Measurements from ENCODE around the gene SND1. TPM values are rescaled to one million over a fixed set of nuclear protein-coding genes. Genes with fewer than 3 reads are reported as not detected.

Gene SND1
- total RNA-seq, 1 experiment from 2014 or later, result 139 TPM

DNA sequence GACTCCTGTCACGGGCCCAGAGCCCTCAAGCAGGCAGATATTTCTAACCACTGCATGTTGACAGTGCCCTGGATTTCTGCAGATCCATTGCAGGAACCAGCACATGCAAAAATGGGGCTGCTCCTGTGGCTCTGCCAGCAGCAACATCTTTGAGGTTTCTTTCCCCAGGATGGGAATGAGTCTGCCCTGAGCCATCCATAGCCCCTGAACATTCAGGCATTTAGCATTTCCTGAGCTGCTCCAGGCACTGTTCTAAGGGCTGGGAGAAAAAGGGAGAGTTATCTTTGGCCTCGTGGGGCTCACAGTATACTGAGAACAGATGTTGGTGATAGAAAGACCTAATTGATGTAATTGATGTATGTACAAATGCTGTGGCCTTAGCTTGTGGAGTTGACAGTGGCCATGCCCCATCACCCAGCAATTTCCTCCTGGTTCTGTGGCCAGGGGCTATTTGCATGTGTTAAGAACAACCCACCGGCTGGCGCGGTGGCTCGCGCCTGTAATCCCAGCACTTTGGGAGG is 445.3 kb downstream of the SND1 start:
- CTCF ChIA-PET, result no interaction called here
- no TSS peak for BruUV-seq (replicated peaks)
- H3K9ac ChIP-seq (ENCODE audit: low read length), result no peak overlapping the region
- intact Hi-C loops (cut with micrococcal nuclease), result no loop called here
- H3K4me3 ChIP-seq (ENCODE audit: low read length), result no peak overlapping the region
- no peaks in the 10 kb centered on the region for H3K27me3 ChIP-seq (ENCODE audit: low read length)
- H3K79me2 ChIP-seq (ENCODE audit: low read length), result no peaks in the 10 kb centered on the region
- H2AFZ ChIP-seq (ENCODE audit: low read length), result no peak overlapping the region
- H3F3A ChIP-seq (ENCODE audit: low read length, unreplicated experiment), result no peaks in the 10 kb centered on the region
- no peaks in the 10 kb centered on the region for H3K4me1 ChIP-seq (ENCODE audit: insufficient read depth, low read length)
- no peak overlapping the region for H3K4me2 ChIP-seq (ENCODE audit: low read length)
- TF ChIP-seq EZH2 (IDR thresholded peaks at IDR 0.05; ENCODE audit: low read length, unreplicated experiment) (no peak), EZH2phosphoT487 (IDR thresholded peaks at IDR 0.05; ENCODE audit: borderline replicate concordance, low read length) (no peak)
- TF ChIP-seq, protein P1, sequence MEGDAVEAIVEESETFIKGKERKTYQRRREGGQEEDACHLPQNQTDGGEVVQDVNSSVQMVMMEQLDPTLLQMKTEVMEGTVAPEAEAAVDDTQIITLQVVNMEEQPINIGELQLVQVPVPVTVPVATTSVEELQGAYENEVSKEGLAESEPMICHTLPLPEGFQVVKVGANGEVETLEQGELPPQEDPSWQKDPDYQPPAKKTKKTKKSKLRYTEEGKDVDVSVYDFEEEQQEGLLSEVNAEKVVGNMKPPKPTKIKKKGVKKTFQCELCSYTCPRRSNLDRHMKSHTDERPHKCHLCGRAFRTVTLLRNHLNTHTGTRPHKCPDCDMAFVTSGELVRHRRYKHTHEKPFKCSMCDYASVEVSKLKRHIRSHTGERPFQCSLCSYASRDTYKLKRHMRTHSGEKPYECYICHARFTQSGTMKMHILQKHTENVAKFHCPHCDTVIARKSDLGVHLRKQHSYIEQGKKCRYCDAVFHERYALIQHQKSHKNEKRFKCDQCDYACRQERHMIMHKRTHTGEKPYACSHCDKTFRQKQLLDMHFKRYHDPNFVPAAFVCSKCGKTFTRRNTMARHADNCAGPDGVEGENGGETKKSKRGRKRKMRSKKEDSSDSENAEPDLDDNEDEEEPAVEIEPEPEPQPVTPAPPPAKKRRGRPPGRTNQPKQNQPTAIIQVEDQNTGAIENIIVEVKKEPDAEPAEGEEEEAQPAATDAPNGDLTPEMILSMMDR (conservative IDR thresholded peaks at IDR 0.05; ENCODE audit: low read depth, low read length), result no peak
- ATAC-seq, result no peak
- H3K9me3 ChIP-seq (ENCODE audit: low read length), result no peaks in the 10 kb centered on the region
- H3K9me2 ChIP-seq (replicated peaks; ENCODE audit: low read length), result no peaks in the 10 kb centered on the region
- peaks cover 11% of the 10 kb centered on the region; the same call in 1 of the 2 replicates for H3K36me3 ChIP-seq (ENCODE audit: low read depth, low read length)
- no peaks in the 10 kb centered on the region for H4K20me1 ChIP-seq (ENCODE audit: low read length)
- POLR2A ChIA-PET (ENCODE audit: unreplicated experiment), result no interaction called here
- H3K27ac ChIP-seq (ENCODE audit: low read length), result no peak overlapping the region
- DNase-seq, result no peak

DNA sequence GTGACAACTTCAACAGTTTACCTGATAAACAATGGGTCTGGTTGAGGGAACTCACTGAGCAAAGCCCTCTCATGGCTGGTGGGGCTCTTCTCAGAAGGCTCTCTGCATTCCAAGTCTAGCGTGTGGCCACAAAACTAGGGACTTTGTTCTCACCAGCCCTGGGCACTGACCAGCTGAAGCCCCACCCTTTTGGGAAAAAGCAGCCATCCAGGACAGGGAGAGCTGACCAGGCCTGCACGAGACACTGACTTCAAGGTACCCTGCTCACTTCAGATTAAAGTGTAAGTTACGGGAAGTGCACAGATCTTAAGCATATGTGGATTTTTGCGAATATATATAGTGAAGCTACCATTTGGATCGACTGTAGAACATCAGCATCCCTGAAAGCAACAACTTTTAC is 446.6 kb downstream of the SND1 start:
- Histone ChIP-seq H3K4me2 (ENCODE audit: low read length) (no peak overlapping the region), H2AFZ (ENCODE audit: low read length) (no peak overlapping the region), H3K27me3 (ENCODE audit: low read length) (no peaks in the 10 kb centered on the region), H3K9me3 (ENCODE audit: low read length) (no peaks in the 10 kb centered on the region), H3K79me2 (ENCODE audit: low read length) (no peaks in the 10 kb centered on the region), H4K20me1 (ENCODE audit: low read length) (no peaks in the 10 kb centered on the region), H3K4me1 (ENCODE audit: insufficient read depth, low read length) (no peaks in the 10 kb centered on the region), H3K9me2 (replicated peaks; ENCODE audit: low read length) (no peaks in the 10 kb centered on the region), H3K4me3 (ENCODE audit: low read length) (no peak overlapping the region), H3F3A (ENCODE audit: low read length, unreplicated experiment) (no peaks in the 10 kb centered on the region), H3K36me3 (ENCODE audit: low read depth, low read length) (0 out of 2 replicates have a peak, but pooled peaks cover 6% of the 10 kb centered on the region), H3K9ac (ENCODE audit: low read length) (no peak overlapping the region), H3K27ac (ENCODE audit: low read length) (no peak overlapping the region)
- ChIA-PET POLR2A (ENCODE audit: unreplicated experiment) (no interaction called here), CTCF (no interaction called here)
- intact Hi-C loops (cut with micrococcal nuclease), result no loop called here
- no TSS peak for BruUV-seq (replicated peaks)
- DNase-seq (no peak), ATAC-seq (no peak)
- no peak for TF ChIP-seq EZH2 (IDR thresholded peaks at IDR 0.05; ENCODE audit: low read length, unreplicated experiment)
- TF ChIP-seq, protein P1 (conservative IDR thresholded peaks at IDR 0.05; ENCODE audit: low read depth, low read length), result no peak

DNA sequence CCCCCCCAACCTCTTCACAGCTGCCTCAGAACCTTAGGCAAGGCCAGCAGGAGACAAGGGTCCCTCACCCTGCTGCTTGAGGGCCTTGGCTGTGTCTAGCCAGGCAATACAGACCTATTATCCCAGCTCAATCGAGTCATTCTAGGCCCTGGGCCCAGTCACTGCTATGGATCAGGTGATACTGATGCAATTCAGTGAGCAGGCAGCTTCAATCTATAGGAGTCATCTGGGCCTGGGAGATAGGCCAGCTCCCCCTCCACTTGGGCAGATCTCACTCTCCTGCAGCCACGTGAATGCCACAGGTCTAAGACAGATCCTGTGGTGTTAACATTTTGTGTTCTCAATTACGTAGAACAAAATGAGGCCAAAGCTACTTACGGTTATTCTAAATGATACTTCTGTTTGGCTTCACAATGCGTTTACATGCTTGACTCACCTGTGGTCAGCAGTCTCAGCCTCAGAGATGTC is 447.2 kb downstream of the SND1 start:
- Histone ChIP-seq H3K9me3 (ENCODE audit: low read length) (no peaks in the 10 kb centered on the region), H3F3A (ENCODE audit: low read length, unreplicated experiment) (no peaks in the 10 kb centered on the region), H3K36me3 (ENCODE audit: low read depth, low read length) (0 out of 2 replicates have a peak, but pooled peaks cover 6% of the 10 kb centered on the region), H4K20me1 (ENCODE audit: low read length) (no peaks in the 10 kb centered on the region), H3K9ac (ENCODE audit: low read length) (no peak overlapping the region), H3K27ac (ENCODE audit: low read length) (no peak overlapping the region), H3K9me2 (replicated peaks; ENCODE audit: low read length) (no peaks in the 10 kb centered on the region), H3K4me1 (ENCODE audit: insufficient read depth, low read length) (no peaks in the 10 kb centered on the region), H3K4me3 (ENCODE audit: low read length) (no peak overlapping the region), H2AFZ (ENCODE audit: low read length) (no peak overlapping the region), H3K79me2 (ENCODE audit: low read length) (no peaks in the 10 kb centered on the region), H3K4me2 (ENCODE audit: low read length) (no peak overlapping the region), H3K27me3 (ENCODE audit: low read length) (no peaks in the 10 kb centered on the region)
- ChIA-PET CTCF (no interaction called here), POLR2A (ENCODE audit: unreplicated experiment) (no interaction called here)
- DNase-seq, result peak; percentile 29
- ATAC-seq, result peak; percentile 5
- no TSS peak for BruUV-seq (replicated peaks)
- TF ChIP-seq EZH2phosphoT487 (IDR thresholded peaks at IDR 0.05; ENCODE audit: borderline replicate concordance, low read length) (no peak), EZH2 (IDR thresholded peaks at IDR 0.05; ENCODE audit: low read length, unreplicated experiment) (no peak)
- TF ChIP-seq, protein P1 (conservative IDR thresholded peaks at IDR 0.05; ENCODE audit: low read depth, low read length), result no peak
- intact Hi-C loops (cut with micrococcal nuclease), result no loop called here

Data from PC-3 (cell line).